Embryonic facial prominence (tissue), 1 donor: Measurements from ENCODE around the gene CIP2A.

ENCODE experiments used
- DNase-seq: peaks from one replicate; pipeline ENCODE4 v3.0.0-alpha.2; 2016; ENCODE audit errors: extremely low spot score

The CIP2A gene

GRCh38 chr3:108510496-108510895 is 78.7 kb downstream of the CIP2A start, which contains the start of gene MYH15:
TSS of gene MYH15 (minus strand) at chr3:108510596. CDS start at chr3:108510530, 66 bp downstream.
- no peak for DNase-seq

GRCh38 chr3:108509871-108510270 is 79.4 kb downstream of the CIP2A start:
- no peak for DNase-seq

GRCh38 chr3:108509263-108509662 is 80.0 kb downstream of the CIP2A start:
- no peak for DNase-seq

- no peak for DNase-seq
Observed at GRCh38 chr3:108507902-108508301, 81.3 kb downstream of the CIP2A start.

GRCh38 chr3:108505811-108506210 is 83.4 kb downstream of the CIP2A start:
- no peak for DNase-seq

- DNase-seq = no peak
Observed at GRCh38 chr3:108503722-108504121, 85.5 kb downstream of the CIP2A start.

- no peak for DNase-seq
Observed at GRCh38 chr3:108501535-108501934, 87.7 kb downstream of the CIP2A start.

GRCh38 chr3:108500728-108501127 is 88.5 kb downstream of the CIP2A start:
- DNase-seq = no peak
